Kidney (tissue), 14 donors: ENCODE results near the gene CPNE8. TPM values are rescaled to one million over a fixed set of nuclear protein-coding genes. Genes with fewer than 3 reads are reported as not detected.

ENCODE experiments used
- DNase-seq, 5 donors: peaks; one replicate each; pipeline ENCODE4 v3.0.0-alpha.2; 2013 to 2020
- FAIRE-seq: peaks from 2 replicates; lab custom pipeline; 2012; peaks lifted over from hg19 to GRCh38; lab: Jason Lieb, UNC
- H3K27ac ChIP-seq, 2 donors: one replicate each; pipeline ENCODE4 v1.7.0; 2013; ENCODE audit warnings: low read depth in 2 of 2, low read length in 2 of 2, inconsistent platforms in 1 of 2
- H3K27me3 ChIP-seq: one replicate; pipeline ENCODE4 v1.7.1; 2013; ENCODE audit warnings: low read length, inconsistent platforms; ENCODE audit not compliant: control insufficient read depth, insufficient read depth
- H3K36me3 ChIP-seq, 3 donors: one replicate each; pipeline versions ENCODE4 v1.7.0 to v1.7.1; 2013; ENCODE audit warnings: low read length in 3 of 3, control low read depth in 1 of 3, inconsistent platforms in 1 of 3; ENCODE audit not compliant: insufficient read depth in 3 of 3, control insufficient read depth in 2 of 3
- H3K4me1 ChIP-seq, 3 donors: one replicate each; pipeline versions ENCODE4 v1.7.0 to v1.7.1; 2013; ENCODE audit warnings: low read length in 3 of 3, inconsistent platforms in 1 of 3, low read depth in 1 of 3; ENCODE audit not compliant: control insufficient read depth in 2 of 3, insufficient read depth in 2 of 3
- H3K4me3 ChIP-seq, 3 donors: one replicate each; pipeline versions ENCODE4 v1.7.0 to v1.8.1; 2013; ENCODE audit warnings: low read length in 3 of 3, control low read depth in 1 of 3, inconsistent platforms in 1 of 3
- H3K9ac ChIP-seq, 3 donors: one replicate each; pipeline versions ENCODE4 v1.7.0 to v1.7.1; 2013; ENCODE audit warnings: low read length in 3 of 3, control low read depth in 1 of 3, inconsistent platforms in 1 of 3
- H3K9me3 ChIP-seq, 3 donors: one replicate each; pipeline versions ENCODE4 v1.7.0 to v1.7.1; 2013; ENCODE audit warnings: low read length in 3 of 3, control low read depth in 1 of 3, inconsistent platforms in 1 of 3; ENCODE audit not compliant: control insufficient read depth in 2 of 3, insufficient read depth in 1 of 3
- CTCF ChIP-seq: IDR thresholded peaks from 3 replicates; pipeline ENCODE4 v1.5.1; 2012; ENCODE audit warnings: mild to moderate bottlenecking, moderate library complexity, borderline replicate concordance; ENCODE audit not compliant: insufficient read depth; ENCODE audit errors: extremely low read depth
- intact Hi-C: fragments of 100-400 bp; cut with DNase I; formaldehyde crosslinking; loops from one replicate; pipeline ENCODE4 v1.11.1; 2022
- polyA plus RNA-seq: library from polyadenylated mRNA; stranded (reverse); fragments of 350-450 nt; fragmentation: Illumina TruSeq; extraction: RNeasy Lipid Tissue Mini Kit (QIAGEN cat#74804); gene quantifications from one replicate; pipeline ENCODE4 v1.2.3, GENCODE V29; 2014; ENCODE audit warnings: low read depth, low replicate concordance; ENCODE audit not compliant: insufficient read depth
- total RNA-seq: library from RNA; stranded (reverse); fragmentation: NEBNext Ultra II Directional; extraction: Animal tissue kit (Norgen Biotek cat#: 25700); gene quantifications from one replicate; pipeline ENCODE4 v1.2.1, GENCODE V29; 2021
- donor health status: control.
- donor health status: control.
- donor health status: control.
- donor health status: control.
- donor health status: control.
- donor health status: DM: yes; HTN: yes; CAD: no.
- donor health status: Normal renal cell carcinoma (clear cell type).

The CPNE8 gene
- total and polyA plus RNA-seq, 2 donors from 2014 or later: 8.8 to 28.5 TPM

DNA sequence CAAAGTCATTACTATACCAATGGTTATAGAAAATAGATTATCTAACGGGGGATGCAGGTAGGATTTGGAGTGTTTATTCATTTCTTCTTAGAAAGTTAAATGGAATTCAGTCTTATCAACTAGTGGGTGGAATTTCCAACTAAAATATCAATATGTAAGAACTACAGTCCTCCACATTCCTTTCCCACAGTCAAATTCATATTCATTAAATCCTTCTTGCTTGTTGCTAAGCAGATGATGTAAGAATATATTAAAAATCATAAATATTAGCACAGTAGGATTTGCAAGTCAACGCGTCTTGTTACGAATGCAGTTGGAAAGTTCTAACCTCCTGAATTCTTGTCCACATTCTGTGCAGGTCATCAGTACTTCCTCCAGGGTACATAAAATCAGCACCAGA is 259.2 kb downstream of the CPNE8 start:
- no peaks in the 10 kb centered on the region for H3K9me3 ChIP-seq
- H3K27me3 ChIP-seq: no peaks in the 10 kb centered on the region
- peaks cover 0 to 4% (median 0%) of the 10 kb centered on the region in 3 donors for H3K4me1 ChIP-seq
- no peaks in the 10 kb centered on the region for H3K36me3 ChIP-seq
- FAIRE-seq (no peak), DNase-seq (peak in 1 of 5 donors; percentile 4)
- no peak overlapping the region for H3K4me3 ChIP-seq
- TF ChIP-seq CTCF: no peak
- H3K9ac ChIP-seq: no peak overlapping the region
- intact Hi-C loops: no loop called here
- no peak overlapping the region for H3K27ac ChIP-seq

DNA sequence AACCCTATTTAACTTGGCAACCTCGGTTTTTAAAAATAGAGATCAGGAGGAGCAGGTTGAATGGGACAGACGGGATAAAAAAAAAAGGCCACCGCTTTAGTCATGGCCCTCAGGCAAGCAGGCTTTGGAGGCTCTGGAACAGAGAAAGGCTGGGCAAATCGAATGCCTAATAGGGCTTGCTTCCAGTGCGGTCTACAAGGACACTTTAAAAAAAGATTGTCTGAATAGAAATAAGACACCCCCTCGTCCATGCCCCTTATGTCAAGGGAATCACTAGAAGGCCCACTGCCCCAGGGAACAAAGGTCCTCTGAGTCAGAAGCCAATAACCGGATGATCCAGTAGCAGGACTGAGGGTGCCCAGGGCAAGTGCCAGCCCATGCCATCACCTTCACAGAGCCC is 265.8 kb downstream of the CPNE8 start:
- no peaks in the 10 kb centered on the region for H3K36me3 ChIP-seq
- H3K9ac ChIP-seq: no peak overlapping the region
- intact Hi-C loops: no loop called here
- no peak overlapping the region for H3K27ac ChIP-seq
- H3K27me3 ChIP-seq: no peaks in the 10 kb centered on the region
- TF ChIP-seq CTCF: no peak
- no peaks in the 10 kb centered on the region for H3K4me1 ChIP-seq
- H3K9me3 ChIP-seq: no peaks in the 10 kb centered on the region
- H3K4me3 ChIP-seq: no peak overlapping the region
- DNase-seq (no peak), FAIRE-seq (no peak)

DNA sequence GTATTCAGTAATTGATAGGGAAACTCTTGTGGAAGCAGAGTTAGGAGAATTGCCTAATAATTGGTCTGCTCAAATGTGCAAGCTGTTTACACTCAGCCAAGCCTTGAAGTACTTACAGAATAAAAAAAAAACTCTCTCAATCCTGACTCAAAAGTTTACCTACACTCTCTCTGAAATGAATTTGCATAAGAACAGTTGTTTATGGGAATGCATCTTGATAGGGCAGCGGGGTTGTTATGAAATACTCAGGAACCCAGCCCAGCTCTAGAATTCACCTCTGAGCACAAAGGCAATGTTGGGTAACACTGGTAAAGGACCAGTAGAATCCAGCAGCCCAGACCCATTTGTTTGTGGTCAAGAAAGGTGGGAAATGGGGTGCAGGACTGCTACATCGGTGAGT is 267.0 kb downstream of the CPNE8 start:
- H3K9me3 ChIP-seq: no peaks in the 10 kb centered on the region
- intact Hi-C loops: no loop called here
- H3K27ac ChIP-seq: no peak overlapping the region
- H3K4me3 ChIP-seq: no peak overlapping the region
- TF ChIP-seq CTCF: no peak
- H3K27me3 ChIP-seq: no peaks in the 10 kb centered on the region
- H3K4me1 ChIP-seq: no peaks in the 10 kb centered on the region
- H3K9ac ChIP-seq: no peak overlapping the region
- no peaks in the 10 kb centered on the region for H3K36me3 ChIP-seq
- FAIRE-seq (no peak), DNase-seq (no peak)

GRCh38 chr12:38633511-38633910 is 271.9 kb downstream of the CPNE8 start:
- DNase-seq (peak in 2 of 5 donors; percentile 35 to 67), FAIRE-seq (no peak)
- Histone ChIP-seq H3K4me3 (no peak overlapping the region), H3K9me3 (no peaks in the 10 kb centered on the region), H3K36me3 (no peaks in the 10 kb centered on the region), H3K4me1 (no peaks in the 10 kb centered on the region), H3K27ac (no peak overlapping the region), H3K27me3 (no peaks in the 10 kb centered on the region), H3K9ac (no peak overlapping the region)
- intact Hi-C loops: no loop called here
- TF ChIP-seq CTCF: no peak
